Measurements from ENCODE around the gene CIROP. TPM values are rescaled to one million over a fixed set of nuclear protein-coding genes. Genes with fewer than 3 reads are reported as not detected.

Gene CIROP
- polyA plus RNA-seq, 1 experiment = 0.07 TPM

DNA sequence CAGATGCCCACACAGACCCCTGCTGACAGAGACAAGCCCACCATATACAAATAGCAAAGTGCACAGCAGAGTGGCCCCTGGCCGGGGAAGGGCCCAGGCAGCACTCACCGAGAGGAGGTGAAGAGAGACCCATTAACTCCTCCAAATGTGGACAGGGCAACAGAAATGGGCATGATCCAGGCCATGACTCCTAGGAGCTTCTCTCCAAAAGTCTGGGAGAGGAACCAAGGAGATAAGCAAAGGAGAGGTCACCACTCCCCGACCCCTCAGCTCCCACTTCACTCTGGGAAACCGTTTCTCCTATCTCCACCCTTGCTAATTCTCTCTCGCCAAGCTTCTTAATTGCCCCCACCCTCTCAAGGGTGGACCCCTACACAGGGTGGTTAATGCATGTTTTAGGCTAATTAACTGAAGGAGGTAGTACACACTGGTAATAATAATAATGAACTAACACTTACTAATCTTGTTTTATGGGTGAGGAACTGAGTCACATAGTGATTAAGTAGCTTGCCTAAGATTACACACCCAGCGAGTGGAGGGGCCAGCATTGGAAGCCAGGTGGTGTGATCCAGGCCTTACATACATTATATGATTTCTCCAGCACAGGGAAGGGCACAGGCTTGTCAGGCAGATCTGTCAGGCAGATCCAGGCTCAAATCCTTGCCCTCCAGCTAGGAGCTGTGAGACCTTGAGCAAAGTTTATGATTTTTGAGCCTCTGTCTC is 33.2 kb upstream of the CIROP start:
- H3K4me3 ChIP-seq (ENCODE audit: low read depth, low read length) = no peak overlapping the region
- TF ChIP-seq, protein P1, sequence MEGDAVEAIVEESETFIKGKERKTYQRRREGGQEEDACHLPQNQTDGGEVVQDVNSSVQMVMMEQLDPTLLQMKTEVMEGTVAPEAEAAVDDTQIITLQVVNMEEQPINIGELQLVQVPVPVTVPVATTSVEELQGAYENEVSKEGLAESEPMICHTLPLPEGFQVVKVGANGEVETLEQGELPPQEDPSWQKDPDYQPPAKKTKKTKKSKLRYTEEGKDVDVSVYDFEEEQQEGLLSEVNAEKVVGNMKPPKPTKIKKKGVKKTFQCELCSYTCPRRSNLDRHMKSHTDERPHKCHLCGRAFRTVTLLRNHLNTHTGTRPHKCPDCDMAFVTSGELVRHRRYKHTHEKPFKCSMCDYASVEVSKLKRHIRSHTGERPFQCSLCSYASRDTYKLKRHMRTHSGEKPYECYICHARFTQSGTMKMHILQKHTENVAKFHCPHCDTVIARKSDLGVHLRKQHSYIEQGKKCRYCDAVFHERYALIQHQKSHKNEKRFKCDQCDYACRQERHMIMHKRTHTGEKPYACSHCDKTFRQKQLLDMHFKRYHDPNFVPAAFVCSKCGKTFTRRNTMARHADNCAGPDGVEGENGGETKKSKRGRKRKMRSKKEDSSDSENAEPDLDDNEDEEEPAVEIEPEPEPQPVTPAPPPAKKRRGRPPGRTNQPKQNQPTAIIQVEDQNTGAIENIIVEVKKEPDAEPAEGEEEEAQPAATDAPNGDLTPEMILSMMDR (IDR thresholded peaks at IDR 0.05; ENCODE audit: low read depth, low read length) = no peak
- no peak for DNase-seq (ENCODE audit: low read depth, low spot score)
- ChIA-PET POLR2A (no interaction called here), CTCF (interaction anchor here (0.6 to 2.6 kb wide), 3 partner anchors 16 to 775 kb away, joined by 3 to 6 read pairs (median 6); no protein-coding TSS in a partner anchor)
- peaks cover 24% of the 10 kb centered on the region for H3K27me3 ChIP-seq (ENCODE audit: control insufficient read depth, insufficient read depth, low read length)
- H3K9me3 ChIP-seq (ENCODE audit: control insufficient read depth, insufficient read depth, low read length) = no peaks in the 10 kb centered on the region; the same call in 1 of the 2 replicates
- H3K27ac ChIP-seq (ENCODE audit: low read depth, low read length) = no peak overlapping the region

DNA sequence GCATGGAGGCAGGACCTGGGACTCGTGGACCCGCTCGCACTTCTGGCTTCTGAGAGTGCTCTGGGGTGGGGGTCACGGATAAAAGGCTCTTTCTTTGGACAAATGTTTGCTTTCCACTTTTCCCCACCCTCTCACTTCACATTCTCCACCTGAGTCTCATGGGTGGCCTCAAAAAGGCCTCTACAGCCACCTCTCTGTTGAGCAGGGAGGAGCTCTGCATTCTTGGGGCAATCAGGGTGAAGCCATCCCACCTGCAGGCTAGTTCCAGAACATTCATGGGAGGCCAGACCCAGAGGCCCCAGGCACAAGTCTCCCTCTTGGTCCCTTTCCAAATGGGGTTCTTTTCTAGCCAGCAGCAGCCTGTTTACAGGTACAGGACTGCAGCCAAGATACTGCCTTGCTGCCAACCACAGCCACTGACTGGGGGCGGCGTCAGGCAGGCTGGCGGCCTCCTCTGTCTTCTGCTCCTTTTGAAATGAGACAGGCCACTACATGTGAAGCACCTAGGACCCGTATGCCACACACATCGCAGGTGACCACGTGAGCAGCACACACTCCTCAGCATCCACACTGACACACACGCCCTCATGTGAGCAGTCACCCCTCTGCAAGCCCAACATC is 32.5 kb upstream of the CIROP start:
- H3K9me3 ChIP-seq (ENCODE audit: control insufficient read depth, insufficient read depth, low read length) = no peaks in the 10 kb centered on the region; the same call in 1 of the 2 replicates
- TF ChIP-seq, protein P1 (IDR thresholded peaks at IDR 0.05; ENCODE audit: low read depth, low read length) = no peak
- H3K4me3 ChIP-seq (ENCODE audit: low read depth, low read length) = no peak overlapping the region
- POLR2A ChIA-PET = no interaction called here
- CTCF ChIA-PET = interaction anchor here (0.6 to 1.2 kb wide), 2 partner anchors 49 to 775 kb away, joined by 3 to 6 read pairs; no protein-coding TSS in a partner anchor
- no peak for DNase-seq (ENCODE audit: low read depth, low spot score)
- peaks cover 19% of the 10 kb centered on the region for H3K27me3 ChIP-seq (ENCODE audit: control insufficient read depth, insufficient read depth, low read length)
- no peak overlapping the region for H3K27ac ChIP-seq (ENCODE audit: low read depth, low read length)

DNA sequence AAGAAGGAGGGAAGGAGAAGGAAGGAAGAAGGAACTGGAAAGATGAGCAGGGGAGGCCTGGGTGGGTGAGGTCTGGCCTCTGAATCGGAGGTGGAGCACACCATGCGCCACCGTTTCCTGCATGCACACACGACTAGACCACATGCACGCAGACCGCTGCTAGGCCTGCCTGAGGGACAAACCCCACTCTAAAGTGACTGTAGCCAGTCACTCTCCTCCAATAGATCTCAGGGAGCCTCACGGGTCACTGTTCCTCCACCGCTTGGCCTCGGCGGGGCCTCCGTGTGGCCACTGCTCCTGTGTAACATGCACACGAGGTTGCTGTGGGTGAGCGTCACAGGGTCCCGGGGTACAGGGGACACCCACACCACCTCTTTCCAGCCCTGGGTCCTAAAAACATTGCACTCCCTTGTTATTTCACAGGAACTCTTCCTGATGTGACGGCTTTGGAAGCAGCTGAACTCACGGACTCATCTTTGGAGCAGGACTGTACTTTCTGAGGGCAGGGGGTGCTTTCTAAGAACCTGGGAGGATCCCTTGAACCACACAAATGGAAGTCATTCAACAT is 31.9 kb upstream of the CIROP start:
- POLR2A ChIA-PET = no interaction called here
- H3K27ac ChIP-seq (ENCODE audit: low read depth, low read length) = no peak overlapping the region
- CTCF ChIA-PET = no interaction called here
- no peaks in the 10 kb centered on the region; the same call in 1 of the 2 replicates for H3K9me3 ChIP-seq (ENCODE audit: control insufficient read depth, insufficient read depth, low read length)
- TF ChIP-seq, protein P1 (IDR thresholded peaks at IDR 0.05; ENCODE audit: low read depth, low read length) = no peak
- DNase-seq (ENCODE audit: low read depth, low spot score) = no peak
- H3K27me3 ChIP-seq (ENCODE audit: control insufficient read depth, insufficient read depth, low read length) = peaks cover 16% of the 10 kb centered on the region
- H3K4me3 ChIP-seq (ENCODE audit: low read depth, low read length) = no peak overlapping the region

DNA sequence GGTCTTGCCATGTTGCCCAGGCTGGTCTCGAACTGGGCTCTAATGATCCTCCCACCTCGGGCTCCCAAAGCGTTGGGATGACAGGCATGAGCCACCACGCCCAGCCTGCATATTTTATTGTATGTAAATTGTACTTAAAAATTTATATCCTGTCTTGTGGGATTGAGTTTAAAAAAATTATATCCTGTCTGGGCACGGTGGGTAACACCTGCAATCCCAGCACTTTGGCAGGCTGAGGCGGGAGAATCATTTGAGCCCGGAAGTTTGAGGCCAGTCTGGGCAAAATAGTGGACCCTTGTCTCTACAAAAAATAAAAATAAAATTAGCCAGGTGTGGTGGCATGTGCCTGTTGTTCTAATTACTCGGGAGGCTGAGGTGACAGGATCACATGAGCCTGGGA is 28.2 kb upstream of the CIROP start:
- no peaks in the 10 kb centered on the region for H3K9me3 ChIP-seq (ENCODE audit: control insufficient read depth, insufficient read depth, low read length)
- H3K27ac ChIP-seq (ENCODE audit: low read depth, low read length) = no peak overlapping the region
- POLR2A ChIA-PET = no interaction called here
- DNase-seq (ENCODE audit: low read depth, low spot score) = no peak
- CTCF ChIA-PET = interaction anchor here (0.7 to 2.0 kb wide), 3 partner anchors 12 to 550 kb away, joined by 3 to 8 read pairs (median 4); no protein-coding TSS in a partner anchor
- peaks cover 9% of the 10 kb centered on the region for H3K27me3 ChIP-seq (ENCODE audit: control insufficient read depth, insufficient read depth, low read length)
- TF ChIP-seq, protein P1 (IDR thresholded peaks at IDR 0.05; ENCODE audit: low read depth, low read length) = no peak
- H3K4me3 ChIP-seq (ENCODE audit: low read depth, low read length) = no peak overlapping the region

DNA sequence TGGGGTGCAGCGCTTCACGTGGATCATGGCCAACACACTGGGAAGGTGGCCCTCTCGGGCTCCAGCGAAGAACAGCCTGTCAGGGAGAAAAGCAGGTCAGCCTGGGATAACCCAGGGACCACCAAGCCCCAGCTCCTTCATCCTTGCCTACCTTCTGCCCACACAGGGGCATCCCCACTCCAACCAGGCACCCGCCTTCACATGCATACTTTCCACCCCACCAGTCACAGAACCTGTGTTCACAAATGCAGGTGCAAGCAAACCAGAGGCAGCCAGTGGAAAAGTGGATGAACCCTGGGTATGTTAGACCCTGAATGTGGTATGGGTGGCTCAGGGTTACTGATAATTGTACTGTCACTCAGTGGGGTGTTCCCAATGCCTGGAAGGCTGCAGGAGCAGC is 26.7 kb upstream of the CIROP start:
- DNase-seq (ENCODE audit: low read depth, low spot score) = no peak
- Histone ChIP-seq H3K9me3 (ENCODE audit: control insufficient read depth, insufficient read depth, low read length) (no peaks in the 10 kb centered on the region), H3K27me3 (ENCODE audit: control insufficient read depth, insufficient read depth, low read length) (peaks cover 8% of the 10 kb centered on the region), H3K27ac (ENCODE audit: low read depth, low read length) (no peak overlapping the region), H3K4me3 (ENCODE audit: low read depth, low read length) (no peak overlapping the region)
- TF ChIP-seq, protein P1 (IDR thresholded peaks at IDR 0.05; ENCODE audit: low read depth, low read length) = no peak
- POLR2A ChIA-PET = no interaction called here
- CTCF ChIA-PET = interaction anchor here (0.6 to 3.7 kb wide), 4 partner anchors 10 to 483 kb away, joined by 3 to 35 read pairs (median 8); no protein-coding TSS in a partner anchor

All from AG04450 (cell line).